ENCODE measurements around the gene SIRPB1. TPM values are rescaled to one million over a fixed set of nuclear protein-coding genes. Genes with fewer than 3 reads are reported as not detected.
"Not testable (repeated sequence)": the region's sequence is repeated elsewhere in the genome, so short reads cannot be mapped to it uniquely, and the experiment has no call there.

Gene SIRPB1
- total RNA-seq, 4 donors from 2014 or later: under 0.01 to 4.0 (median 3.1) TPM

DNA sequence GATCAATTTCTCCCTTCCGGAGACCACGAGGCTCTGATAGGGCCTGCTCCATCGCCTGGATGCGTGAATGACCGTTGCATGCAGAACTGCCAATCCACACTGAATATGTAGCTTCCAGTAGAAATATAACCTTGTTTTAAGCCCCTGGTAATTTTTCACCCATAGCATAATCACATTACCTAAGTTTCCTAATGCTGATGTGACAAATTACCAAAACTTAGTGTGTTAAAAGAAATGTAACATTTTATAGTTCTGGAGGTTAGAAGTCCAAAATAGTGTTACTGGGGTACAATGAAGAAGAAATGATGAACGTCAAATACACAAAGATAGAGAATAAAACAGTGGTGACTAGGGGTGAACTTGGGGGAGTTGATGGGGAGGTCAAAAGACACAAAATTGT lies 40.3 kb downstream of the SIRPB1 start:
- no peak for DNase-seq (ENCODE audit: extremely low spot score)
- Histone ChIP-seq H3K27ac (replicated peaks in 1 of 4) (no peak overlapping the region), H3K9me3 (no peaks in the 10 kb centered on the region), H3K4me3 (no peak overlapping the region), H3K4me1 (no peaks in the 10 kb centered on the region), H3K27me3 (no peaks in the 10 kb centered on the region), H3K36me3 (no peaks in the 10 kb centered on the region)
- intact Hi-C loops (cut with DNase I): loop anchor here (2.0 kb wide), 1 partner anchor 37 kb away; no protein-coding TSS in a partner anchor
- TF ChIP-seq EP300 (IDR thresholded peaks at IDR 0.05): no peak
- no peak for TF ChIP-seq POLR2A (IDR thresholded peaks at IDR 0.05; ENCODE audit: low read depth)
- TF ChIP-seq, protein P1, sequence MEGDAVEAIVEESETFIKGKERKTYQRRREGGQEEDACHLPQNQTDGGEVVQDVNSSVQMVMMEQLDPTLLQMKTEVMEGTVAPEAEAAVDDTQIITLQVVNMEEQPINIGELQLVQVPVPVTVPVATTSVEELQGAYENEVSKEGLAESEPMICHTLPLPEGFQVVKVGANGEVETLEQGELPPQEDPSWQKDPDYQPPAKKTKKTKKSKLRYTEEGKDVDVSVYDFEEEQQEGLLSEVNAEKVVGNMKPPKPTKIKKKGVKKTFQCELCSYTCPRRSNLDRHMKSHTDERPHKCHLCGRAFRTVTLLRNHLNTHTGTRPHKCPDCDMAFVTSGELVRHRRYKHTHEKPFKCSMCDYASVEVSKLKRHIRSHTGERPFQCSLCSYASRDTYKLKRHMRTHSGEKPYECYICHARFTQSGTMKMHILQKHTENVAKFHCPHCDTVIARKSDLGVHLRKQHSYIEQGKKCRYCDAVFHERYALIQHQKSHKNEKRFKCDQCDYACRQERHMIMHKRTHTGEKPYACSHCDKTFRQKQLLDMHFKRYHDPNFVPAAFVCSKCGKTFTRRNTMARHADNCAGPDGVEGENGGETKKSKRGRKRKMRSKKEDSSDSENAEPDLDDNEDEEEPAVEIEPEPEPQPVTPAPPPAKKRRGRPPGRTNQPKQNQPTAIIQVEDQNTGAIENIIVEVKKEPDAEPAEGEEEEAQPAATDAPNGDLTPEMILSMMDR (IDR thresholded peaks at IDR 0.05): no peak
- TF ChIP-seq POLR2AphosphoS5 (IDR thresholded peaks at IDR 0.05): no peak
- WGBS: 92% methylated on average over 6 of the region's 6 CpGs

- Histone ChIP-seq H3K36me3 (no peaks in the 10 kb centered on the region), H3K27ac (replicated peaks in 1 of 4) (no peak overlapping the region), H3K4me3 (no peak overlapping the region), H3K9me3 (no peaks in the 10 kb centered on the region), H3K4me1 (no peaks in the 10 kb centered on the region), H3K27me3 (no peaks in the 10 kb centered on the region)
- no peak for DNase-seq (ENCODE audit: extremely low spot score)
- 84% methylated on average over 3 of the region's 4 CpGs for WGBS
- no peak for TF ChIP-seq EP300 (IDR thresholded peaks at IDR 0.05)
- intact Hi-C loops (cut with DNase I): loop anchor here (2.0 kb wide), 1 partner anchor 39 kb away; no protein-coding TSS in a partner anchor
Measured at GRCh38 chr20:1577906-1578305, 41.9 kb downstream of the SIRPB1 start.

- H3K4me3 ChIP-seq: not testable (repeated sequence)
- WGBS: 57% methylated on average over 1 of the region's 2 CpGs
Measured at GRCh38 chr20:1577313-1577712, 42.5 kb downstream of the SIRPB1 start.

DNA sequence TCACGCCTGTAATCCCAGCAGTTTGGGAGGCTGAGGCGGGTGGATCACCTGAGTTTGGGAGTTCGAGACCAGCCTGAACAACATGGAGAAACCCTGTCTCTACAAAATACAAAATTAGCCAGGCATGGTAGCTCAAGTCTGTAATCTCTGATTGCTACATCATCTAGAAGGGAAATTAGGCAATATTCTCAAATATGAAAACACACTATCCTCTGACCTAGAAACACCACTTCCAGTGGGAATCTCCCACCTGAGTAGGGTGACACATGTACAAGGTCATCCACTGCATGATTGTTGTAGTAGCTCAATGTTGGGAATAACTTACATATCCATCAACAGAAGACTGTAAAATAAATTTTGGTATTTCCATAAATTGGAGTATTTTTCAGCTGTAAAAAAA lies 43.2 kb downstream of the SIRPB1 start:
- WGBS: 87% methylated on average over 3 of the region's 3 CpGs
- Histone ChIP-seq H3K9me3 (no peaks in the 10 kb centered on the region), H3K36me3 (no peaks in the 10 kb centered on the region), H3K27me3 (no peaks in the 10 kb centered on the region), H3K27ac (replicated peaks in 1 of 4) (no peak overlapping the region), H3K4me3 (no peak overlapping the region), H3K4me1 (no peaks in the 10 kb centered on the region)
- TF ChIP-seq POLR2AphosphoS5 (IDR thresholded peaks at IDR 0.05): no peak
- no peak for TF ChIP-seq POLR2A (IDR thresholded peaks at IDR 0.05; ENCODE audit: low read depth)
- TF ChIP-seq, protein P1 (IDR thresholded peaks at IDR 0.05): no peak
- TF ChIP-seq EP300 (IDR thresholded peaks at IDR 0.05): no peak
- intact Hi-C loops (cut with DNase I): no loop called here
- DNase-seq (ENCODE audit: extremely low spot score): no peak

More at GRCh38 chr20:1577313-1577712, 42.5 kb downstream of the SIRPB1 start:
- H3K9me3 ChIP-seq; H3K4me1 ChIP-seq; DNase-seq (ENCODE audit: extremely low spot score); H3K27ac ChIP-seq (replicated peaks in 1 of 4); H3K36me3 ChIP-seq; H3K27me3 ChIP-seq; intact Hi-C loops (cut with DNase I): not testable (repeated sequence)

DNA sequence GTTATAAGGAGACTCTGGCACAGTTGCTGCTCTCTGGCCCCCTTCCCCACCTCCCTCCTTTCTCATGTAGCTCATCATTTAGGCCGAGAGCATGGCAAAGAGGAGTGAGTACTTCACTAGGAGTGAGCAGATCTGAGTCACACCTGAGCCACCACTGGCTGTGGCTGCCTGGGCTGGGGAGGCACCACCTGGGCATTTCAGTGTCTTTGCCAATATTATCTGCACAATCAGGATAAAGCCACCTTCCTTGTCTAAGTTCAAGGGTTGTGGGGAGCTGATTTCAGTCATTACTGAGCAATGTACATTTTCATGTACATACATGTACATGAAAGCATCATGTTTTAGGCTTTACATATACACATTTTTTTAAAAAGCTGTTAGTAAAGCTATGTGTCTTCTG lies 43.8 kb downstream of the SIRPB1 start:
- H3K27me3 ChIP-seq; H3K27ac ChIP-seq (replicated peaks in 1 of 4); H3K36me3 ChIP-seq; intact Hi-C loops (cut with DNase I); H3K9me3 ChIP-seq; DNase-seq (ENCODE audit: extremely low spot score); H3K4me1 ChIP-seq; H3K4me3 ChIP-seq: not testable (repeated sequence)
- WGBS: no CpG with 5 or more reads among the region's 1 CpG

DNA sequence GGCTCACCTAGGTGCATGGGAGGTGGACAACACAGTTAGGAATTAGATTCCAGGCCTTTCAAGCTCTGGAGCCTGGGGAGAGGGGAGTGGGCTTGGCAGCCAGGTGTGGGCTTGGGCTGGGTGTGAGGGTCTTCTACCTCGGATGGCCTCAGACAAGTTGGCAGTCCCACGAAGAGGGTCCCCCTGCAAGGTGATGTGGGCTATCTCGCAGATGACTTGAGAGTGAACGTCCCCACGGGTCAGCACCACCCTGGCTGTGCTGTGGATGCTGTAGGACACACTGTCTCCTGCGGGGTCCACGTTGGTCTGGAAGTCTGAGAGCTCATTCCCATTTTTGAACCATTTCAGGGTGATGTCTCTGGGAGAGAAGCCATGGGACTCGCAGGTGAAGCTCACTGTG lies 48.2 kb downstream of the SIRPB1 start:
- H3K9me3 ChIP-seq; H3K36me3 ChIP-seq; H3K27ac ChIP-seq (replicated peaks in 1 of 4); H3K4me3 ChIP-seq; H3K4me1 ChIP-seq; H3K27me3 ChIP-seq; DNase-seq (ENCODE audit: extremely low spot score); intact Hi-C loops (cut with DNase I): not testable (repeated sequence)
- 86% methylated on average over 5 of the region's 8 CpGs for WGBS

Small RNA genes within 50 kb of the gene (small RNA-seq; reads per million reads assigned to genes)
- 0 reads per million in 3 donors for gene RN7SL561P

Other genes starting within 250 kb of the SIRPB1 start
- gene FKBP1A, start 227.0 kb downstream of the SIRPB1 start, total RNA-seq: 10 to 100 TPM; 84.3 to 99.2 (median 89.8) TPM
- gene NSFL1C, start 153.2 kb downstream of the SIRPB1 start, total RNA-seq: 10 to 100 TPM; 33.6 to 62.4 (median 43.6) TPM
- 1 to 10 TPM; 4.7 to 8.1 (median 6.2) TPM for gene SIRPB2, start 128.6 kb downstream of the SIRPB1 start, total RNA-seq
- gene SIRPD, start 62.3 kb downstream of the SIRPB1 start, total RNA-seq: not detected
- not detected for gene SIRPG, start 37.8 kb upstream of the SIRPB1 start, total RNA-seq

Measured in esophagus muscularis mucosa (tissue), 4 donors.